Measurements from ENCODE around the gene SETD6.

- TF ChIP-seq POLR2AphosphoS5 (IDR thresholded peaks at IDR 0.05; ENCODE audit: borderline replicate concordance, low read depth, low read length) (no peak), EZH2 (IDR thresholded peaks at IDR 0.05) (no peak)
These were observed 23.3 kb upstream of the SETD6 start for GRCh38 chr16:58492066-58492465.
